AG08396 (cell line): ENCODE results near the gene SLC12A3.
A peak's percentile ranks its signal among the peaks of the same experiment; 100 is the strongest.

Source experiments
- DNase-seq: peaks from one replicate; pipeline ENCODE4 v3.0.0; 2012; ENCODE audit warnings: low spot score, mixed read lengths

Gene SLC12A3

DNA sequence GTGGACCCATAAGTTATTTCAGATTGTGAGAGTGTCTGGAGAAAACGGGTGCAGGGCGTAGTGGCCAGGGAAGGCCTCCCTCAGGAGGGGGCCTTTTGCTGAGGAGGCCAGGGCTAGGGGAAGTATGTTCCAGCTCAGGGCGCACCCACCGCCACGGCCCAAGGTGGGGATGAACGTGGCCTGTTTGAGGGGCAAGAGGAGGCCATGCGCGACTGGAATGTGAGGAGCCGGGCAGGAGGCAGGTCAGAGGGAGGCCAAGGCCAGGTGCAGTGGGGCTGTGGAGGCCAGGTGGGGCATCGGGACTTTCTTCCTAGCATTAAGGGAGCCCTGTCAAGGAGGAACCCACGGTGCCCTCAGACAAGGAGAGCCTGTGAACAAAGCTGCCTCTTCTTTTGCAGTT lies 26.7 kb downstream of the SLC12A3 start:
- DNase-seq: no peak

DNA sequence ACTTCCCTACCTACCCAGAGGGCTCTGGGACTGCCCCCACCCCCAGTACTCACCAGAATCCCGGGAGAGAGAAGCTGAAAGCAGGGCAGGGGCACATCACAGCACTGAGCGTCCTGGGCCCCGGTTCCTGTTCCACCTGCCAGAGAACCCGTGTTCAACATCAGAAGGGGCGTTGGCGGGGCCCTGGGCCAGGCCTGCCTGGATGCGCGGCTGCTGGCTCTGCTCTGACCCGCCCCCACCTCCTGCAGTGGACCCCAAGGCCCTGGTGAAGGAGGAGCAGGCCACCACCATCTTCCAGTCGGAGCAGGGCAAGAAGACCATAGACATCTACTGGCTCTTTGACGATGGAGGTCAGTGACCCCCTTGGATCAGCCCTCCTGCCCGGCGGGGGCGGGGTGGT lies 27.7 kb downstream of the SLC12A3 start:
- no peak for DNase-seq

DNA sequence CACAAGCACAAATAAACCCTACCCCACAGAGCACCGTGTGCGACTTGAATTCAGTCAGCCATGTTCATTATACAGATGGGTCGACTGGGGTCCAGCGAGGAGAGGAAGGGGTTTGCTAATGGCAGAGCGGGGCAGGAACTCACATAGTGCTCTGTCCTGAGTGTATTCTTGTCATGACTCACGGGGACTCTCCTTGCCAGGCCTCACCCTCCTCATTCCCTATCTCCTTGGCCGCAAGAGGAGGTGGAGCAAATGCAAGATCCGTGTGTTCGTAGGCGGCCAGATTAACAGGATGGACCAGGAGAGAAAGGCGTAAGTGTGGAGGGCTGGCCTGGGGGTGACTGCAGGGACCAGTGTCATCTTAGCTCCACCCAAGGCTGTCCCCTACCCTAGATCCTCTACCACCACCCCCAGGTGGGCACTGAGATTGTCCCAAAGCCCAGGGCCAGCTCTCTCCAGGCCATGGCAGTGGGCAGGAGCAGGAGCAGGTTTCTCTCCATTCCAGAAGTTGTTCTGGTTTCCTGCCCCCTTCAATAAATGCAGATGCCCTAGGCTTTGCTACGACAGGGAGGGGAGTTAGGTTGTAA lies 29.4 kb downstream of the SLC12A3 start:
- DNase-seq: no peak

DNA sequence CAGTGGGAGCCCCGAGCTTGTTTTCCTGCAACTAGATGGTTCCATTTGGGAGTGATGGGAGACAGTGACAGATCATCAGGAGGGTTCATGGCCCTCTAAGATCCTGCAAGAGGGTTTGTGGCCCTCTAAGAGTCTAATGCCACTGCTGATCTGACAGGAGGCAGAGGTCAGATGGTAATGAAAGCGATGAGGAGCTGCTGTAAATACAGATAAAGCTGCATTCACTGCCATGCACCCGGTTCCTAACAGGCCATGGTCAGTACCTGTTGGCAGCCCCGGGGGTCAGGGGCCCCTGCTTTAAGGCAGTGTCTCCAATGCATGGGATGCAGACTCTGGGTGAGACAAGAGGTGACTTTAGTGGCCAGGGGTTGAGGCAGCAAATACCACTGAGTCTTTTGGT lies 30.8 kb downstream of the SLC12A3 start:
- DNase-seq: no peak

DNA sequence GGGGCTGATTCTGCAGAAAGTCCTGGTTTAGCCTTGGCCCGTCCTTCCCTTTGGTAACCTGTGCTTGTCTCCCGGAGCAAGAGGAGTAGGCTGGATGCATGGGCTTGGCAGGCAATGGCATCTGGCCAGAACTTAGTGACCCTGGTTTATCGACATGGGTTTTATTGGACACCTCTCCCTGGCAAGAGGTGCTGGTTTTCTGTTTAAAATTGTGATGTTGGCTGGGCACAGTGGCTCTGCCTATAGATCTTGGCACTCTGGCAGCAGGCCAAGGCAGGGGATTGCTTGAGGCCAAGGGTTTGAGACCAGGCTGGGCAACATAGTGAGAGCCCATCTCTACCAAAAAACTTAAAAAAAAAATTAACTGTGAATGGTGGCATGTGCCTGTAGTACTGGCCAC lies 31.2 kb downstream of the SLC12A3 start:
- DNase-seq: no peak

DNA sequence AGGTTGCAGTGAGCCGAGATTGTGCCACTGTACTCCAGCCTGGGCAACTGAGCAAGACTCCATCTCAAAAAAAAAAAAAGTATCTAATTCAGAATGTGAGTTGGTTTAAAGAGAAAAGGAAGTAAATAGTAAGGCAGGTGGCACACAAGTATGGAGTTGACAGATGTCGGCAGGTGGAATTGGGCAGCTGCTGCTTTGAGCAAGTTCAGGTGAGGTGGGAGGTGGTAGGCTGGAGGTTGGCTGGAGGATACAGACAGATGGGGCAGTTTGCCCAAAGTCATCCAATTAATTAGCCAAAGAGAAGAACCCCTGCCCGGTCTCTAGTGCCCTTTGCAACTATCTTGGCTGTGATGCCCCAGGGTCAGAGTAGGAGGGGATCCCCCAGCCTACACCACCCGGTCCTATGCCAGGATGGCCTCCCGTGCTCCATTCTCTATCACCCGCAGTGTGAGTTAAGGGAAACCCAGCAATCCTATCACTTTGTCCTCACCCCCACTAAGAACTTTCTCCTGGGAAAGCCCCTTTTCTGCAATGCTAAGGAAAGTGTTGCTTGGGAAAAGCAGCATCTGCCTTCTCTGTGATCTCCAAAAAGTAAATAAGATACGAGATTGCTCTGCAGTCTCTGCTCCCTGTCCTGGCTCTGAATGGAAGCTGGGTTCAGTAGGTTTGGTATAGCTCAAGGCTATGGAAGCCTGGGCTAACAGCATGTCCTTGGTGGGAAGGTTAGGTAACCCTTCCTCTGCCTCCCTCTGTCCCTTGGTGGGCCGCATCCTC lies 32.2 kb downstream of the SLC12A3 start:
- DNase-seq: no peak

DNA sequence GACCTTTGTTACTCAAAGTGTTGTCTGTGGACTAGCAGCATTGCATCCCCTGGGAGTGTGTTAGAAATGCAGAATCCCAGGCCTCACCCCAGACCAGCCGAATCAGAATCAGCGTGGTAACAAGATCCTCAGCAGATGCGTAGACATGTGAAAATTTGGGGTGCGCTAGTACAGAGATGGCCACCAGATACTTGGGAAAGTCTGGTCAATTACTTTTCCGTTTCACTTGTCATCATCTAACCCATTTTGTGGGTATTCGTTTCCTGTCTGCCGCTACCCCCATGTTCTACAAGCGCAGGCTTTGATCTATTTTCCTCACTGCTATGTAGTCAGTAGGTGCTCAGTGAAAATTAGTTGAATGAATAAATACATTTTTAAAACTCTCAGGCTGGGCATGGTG lies 33.8 kb downstream of the SLC12A3 start:
- no peak for DNase-seq

DNA sequence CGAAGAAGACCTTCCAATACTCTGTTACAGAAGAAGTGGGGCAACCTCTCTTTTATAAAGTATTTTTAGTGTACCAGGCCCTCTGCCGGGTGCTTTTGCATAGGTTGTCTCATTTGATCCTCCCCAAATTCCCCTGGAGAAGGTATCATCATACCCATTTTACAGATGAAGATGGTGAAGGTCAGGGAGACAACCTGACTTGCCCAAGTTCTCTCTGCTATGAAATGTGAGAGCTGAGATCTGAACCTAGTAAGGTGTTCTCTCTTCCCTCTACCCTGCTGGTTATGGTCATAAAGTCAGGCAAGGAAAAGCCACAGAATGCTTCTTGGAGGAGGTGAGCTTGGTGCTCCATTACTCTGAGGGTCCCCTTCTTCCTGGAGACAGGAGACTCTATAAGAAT lies 38.9 kb downstream of the SLC12A3 start:
- no peak for DNase-seq

DNA sequence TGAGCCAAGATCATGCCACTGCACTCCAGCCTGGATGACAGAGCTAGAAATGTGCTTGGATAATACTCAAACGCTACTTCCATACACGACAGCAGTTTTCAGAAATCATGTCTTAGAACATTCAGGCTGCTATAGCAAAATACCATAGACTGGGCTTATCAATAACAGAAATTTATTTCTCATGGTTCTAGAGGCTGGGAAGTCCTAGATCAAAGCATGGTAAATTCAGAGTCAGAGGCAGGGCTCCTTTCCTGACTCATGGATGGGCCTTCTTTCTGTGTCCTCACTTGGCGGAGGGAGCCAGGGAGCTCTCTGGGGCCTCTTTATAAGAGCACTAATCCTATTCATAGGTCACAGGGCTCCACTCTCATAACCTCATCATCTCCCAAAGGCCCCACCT lies 42.4 kb downstream of the SLC12A3 start:
- no peak for DNase-seq

DNA sequence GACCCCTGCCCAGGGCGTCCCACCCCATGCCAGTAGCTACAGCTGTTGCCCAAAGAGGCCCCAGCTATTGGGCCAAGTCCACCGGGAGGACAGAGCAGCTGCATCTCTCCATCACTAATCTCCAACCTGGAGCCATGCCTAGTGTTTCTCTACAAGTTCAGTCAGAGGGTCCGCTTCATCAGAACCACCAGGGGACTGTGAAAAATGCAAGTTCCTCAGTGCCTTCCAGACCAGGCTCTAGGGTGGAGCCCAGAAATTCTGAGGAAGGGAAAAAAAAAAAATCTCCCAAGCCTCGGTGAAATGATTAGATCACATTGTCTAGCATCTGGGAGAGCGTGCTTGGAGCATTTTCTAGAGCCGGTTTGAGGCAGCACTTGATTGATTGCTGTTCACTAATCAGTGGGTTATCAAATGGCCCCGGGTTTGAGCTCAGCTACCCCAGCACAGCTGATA lies 44.5 kb downstream of the SLC12A3 start:
- no peak for DNase-seq

DNA sequence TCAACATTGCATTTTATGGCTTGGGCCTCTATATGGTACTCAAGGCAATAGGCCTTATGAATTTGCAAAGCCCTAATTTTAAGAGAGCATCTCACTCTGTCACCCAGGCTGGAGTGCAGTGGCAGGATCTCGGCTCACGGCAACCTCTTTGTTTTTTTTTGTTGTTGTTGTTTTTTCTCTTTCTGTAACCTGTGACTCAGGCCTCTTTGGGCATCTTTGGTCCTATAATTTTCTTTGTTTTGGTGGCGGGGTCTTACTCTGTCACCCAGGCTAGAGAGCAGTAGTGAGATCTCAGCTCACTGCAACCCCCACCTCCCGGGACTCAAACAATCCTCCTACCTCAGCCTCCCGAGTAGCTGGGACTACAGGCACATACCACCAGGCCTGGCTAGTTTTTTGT lies 45.1 kb downstream of the SLC12A3 start:
- no peak for DNase-seq

DNA sequence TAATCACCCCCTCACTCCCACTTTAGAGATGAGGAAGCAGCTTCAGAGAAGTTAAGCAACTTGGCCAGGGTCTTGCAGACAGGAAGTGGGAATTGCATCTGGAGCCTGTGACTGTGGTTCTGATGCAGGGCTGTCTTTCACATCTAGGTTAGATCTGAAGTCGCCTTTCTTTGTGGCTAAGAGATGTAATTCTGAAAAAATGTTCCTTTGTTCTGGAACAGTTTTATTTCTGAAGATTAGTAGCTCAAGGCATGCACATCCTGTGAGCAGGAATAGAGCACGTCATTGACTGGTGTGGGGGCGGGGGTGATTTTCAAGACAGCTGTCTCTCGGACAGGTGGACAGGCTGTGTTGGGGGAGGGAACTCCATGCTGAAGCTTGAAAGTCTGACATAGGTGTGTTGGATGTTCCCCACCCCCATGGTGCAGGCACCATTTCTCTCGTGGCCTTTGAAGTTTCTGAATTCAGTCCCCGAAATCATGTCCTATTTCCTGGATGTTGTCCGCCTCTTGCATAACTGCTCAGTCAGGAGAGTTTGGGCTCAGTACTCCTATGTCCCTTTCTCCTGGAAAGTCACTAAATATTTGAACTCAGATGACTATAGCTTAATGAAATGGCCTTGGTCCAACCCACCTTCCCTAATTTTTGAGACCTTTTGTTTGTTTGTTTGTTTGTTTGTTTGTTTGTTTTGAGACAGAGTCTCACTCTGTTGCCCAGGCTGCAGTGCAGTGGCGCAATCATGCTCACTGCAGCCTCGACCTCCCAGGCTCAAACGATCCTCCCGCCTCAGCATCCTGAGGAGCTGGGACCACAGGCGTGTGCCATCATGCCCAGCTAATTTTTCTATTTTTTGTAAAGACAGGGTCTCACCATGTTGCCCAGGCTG lies 45.9 kb downstream of the SLC12A3 start:
- DNase-seq: no peak

DNA sequence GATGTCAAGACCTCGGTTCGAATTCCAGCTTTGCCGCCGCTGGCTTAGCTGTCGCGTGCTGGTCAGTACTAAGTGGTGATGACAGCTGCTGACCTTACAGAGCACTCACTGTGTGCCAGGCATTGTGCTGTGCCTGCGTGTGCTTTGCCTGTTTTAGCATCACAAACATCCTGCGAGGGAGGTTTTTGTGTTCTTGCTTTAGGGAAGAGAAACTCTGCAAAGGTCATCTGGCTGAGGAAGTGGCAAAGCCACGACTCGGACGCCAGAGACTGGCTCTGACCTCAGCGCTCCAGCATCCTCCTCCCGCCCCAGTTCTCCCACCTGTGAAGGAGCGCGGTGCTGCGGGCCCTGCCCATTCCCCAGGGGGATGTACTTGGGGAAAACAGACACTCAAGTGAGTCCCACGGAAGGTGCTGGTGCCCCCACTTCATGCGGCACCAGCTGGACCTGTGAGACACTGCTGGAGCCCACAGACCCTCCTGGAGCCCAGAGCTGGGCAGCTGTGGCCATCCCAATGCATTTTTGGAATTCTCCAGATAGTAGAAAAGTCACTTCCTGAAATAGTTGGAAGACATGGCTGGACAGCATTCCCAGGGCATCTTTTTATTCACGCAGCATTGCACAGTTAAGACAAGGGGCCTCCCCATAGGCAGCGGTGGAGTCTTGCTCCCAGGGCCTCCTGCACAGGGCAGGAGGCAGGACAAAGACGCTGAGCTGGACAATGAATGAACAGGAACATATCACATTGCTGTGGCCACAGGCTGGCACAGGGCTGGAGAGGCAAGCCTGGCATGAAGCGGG lies 47.0 kb downstream of the SLC12A3 start:
- peak; percentile 29 for DNase-seq

DNA sequence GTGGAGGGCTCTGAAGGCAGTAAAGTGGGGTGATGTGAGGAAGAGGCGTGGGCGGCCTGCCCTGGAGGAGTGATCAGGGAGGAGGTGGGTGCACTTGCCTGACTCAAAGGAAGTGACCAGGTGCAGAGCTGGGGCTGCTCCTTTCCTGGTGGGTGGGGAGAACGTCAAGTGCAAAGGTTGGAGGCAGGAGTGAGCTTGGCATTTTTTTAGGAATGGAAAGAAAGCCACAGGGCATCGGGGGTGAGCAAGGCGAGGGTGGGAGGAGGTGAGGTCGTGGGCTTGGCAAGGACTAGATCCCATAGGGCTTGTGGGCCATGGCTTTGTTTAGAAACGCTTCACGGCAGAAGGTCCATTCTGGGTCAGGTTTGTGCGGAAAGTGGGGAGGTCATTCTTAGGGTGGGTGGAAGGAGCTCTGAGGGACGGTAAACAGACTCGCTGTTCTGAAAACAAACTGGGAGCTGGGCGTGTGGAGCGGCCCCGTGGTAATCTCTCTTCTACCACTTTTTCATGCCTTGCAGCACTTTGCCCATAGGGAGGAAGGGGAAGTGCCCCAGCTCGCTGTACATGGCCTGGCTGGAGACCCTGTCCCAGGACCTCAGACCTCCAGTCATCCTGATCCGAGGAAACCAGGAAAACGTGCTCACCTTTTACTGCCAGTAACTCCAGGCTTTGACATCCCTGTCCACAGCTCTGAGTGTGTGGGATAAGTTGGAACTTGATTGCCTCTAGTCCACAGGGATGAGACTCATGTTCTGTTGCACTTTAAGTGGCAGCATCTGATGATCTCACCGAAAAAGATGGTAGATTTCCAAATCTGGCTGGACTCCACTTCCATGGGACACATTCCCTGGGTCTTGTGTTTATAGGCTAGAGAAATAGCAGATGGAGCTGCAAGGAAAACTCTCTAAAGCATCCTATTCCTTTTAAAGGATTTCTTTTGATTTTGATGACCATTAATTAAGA lies 48.0 kb downstream of the SLC12A3 start:
- DNase-seq: peak; percentile 76

DNA sequence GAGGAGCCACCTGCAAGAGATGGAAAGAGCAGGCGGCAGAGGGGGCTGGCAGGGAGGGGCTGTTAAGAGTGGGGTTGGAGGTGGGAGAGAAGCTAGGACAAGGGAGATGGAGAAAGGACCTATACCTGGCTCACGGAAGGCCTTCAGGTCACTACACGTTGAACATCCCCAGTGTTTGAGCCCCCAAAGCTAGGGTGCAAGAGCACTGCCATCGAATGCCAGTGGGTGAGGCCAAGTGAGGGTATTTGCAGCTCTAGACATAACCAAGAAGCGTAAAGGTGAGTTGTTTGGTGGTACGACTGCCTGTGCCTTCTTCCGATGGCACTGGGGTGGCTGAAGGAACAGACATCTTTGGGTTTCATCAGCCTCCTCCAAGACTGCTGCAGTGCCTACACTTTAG lies 49.9 kb downstream of the SLC12A3 start:
- no peak for DNase-seq

DNA sequence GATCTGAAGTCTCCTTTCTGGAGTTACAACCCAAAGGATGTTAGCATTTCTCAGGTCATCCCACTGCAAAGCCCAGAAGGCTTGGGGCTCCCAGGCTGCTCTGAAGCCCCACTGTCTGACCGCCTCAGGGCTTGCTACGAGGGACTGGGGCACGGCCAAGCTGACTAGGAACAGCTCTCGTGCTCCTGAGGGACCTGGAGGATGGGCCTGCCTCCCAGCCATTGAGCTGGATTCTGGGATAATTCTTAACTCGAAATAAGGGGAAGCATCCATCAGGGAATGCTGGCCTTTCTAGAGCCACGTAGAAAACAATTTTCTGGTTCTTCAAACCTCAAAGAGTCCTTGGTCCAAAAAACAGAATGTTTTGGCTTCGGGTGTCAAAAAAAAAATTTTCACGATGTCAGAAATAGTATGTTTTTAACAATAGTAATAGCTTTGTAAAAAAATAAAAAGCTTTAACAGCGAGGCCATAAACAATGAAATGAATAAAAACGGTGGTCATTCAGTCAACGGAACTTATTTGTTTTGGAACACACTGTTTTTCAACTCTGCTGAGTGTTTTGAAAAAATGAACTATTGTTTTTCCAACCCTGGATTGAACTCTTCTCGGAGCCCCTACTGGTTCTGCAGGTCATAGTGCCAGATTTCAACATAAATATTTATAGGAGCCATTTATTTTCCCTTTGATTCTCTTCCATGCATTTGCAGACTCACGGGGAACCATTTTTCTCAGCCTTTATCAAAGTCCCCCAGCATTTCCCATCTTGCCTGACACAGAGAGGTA lies 50.5 kb downstream of the SLC12A3 start:
- no peak for DNase-seq

DNA sequence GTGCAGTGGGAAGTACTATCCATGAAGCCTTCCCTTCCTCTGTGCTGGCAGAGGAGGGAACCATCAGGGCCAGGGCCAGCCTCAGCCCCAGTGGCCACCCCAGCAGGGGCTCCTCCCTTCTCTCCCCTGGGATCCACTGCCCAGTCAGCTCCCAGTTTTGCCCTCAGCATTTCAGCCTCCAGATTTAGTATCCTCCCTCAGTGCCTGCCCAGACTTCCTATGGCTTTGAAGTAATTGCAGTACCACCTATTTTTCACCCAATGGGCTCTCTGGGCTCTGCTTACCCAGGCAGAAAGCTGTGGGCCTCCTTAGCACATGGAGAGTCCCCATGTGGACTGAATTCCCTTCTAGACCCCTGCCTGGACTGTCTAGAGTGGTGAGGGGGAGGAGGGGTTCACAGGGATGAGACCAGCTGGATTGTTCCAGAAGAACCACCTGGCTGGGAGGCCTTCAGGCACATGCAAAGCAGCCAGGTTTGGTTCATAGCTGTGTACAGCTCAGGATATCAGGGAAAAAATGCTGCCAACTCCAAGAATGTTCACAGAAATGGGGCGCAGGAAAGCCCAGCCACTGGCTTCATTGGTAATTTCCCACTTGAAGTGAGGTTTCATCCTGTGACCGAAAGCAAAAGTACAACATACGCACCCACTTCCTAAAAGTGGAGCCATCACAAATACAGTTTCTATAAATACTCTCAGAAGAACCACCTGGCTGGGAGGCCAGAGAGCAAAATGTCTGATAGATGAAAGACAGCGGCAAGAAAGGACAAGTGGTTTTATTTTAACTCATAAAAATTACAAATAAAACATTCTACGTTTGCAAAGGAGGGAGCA lies 51.8 kb downstream of the SLC12A3 start:
- DNase-seq: no peak

DNA sequence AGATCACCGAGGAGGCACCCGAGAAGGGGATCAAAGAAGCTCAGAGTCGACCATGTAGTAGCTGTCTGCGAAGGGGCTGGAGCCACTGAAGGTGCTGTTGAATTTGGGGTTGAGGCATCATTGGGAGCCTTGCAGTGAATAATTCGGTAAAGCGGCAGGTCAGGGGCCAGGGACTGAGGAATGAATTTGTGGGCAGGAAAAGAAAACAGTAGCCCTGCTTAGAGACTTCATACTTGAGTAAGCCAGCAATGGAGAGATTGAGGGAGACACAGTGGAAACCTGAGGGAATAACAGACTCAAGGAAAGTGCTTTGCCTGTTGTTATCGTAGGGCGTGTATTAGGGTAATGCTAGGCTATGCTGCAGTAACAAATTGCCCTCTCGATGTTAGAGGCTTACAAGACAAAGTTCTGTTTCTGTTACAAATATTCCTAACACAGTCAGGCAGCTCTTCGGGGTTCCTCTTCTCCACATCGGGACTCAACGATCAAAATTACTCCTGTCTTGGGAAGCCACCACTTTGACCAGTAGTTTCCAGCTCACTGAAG lies 53.5 kb downstream of the SLC12A3 start:
- no peak for DNase-seq
